Heart right ventricle (tissue), 16 donors: ENCODE results near the gene RAC3. TPM values are rescaled to one million over a fixed set of nuclear protein-coding genes. Genes with fewer than 3 reads are reported as not detected.

Experiments
- ATAC-seq, 8 donors: fragments of 200-7000 bp; cut with Tn5 transposase; one replicate each; pipeline ENCODE4 v1.9.1; 2020; ENCODE audit warnings: mild to moderate bottlenecking in 8 of 8, moderate library complexity in 8 of 8, moderate number of reproducible peaks in 1 of 8
- DNase-seq, 2 donors: peaks; one replicate each; pipeline ENCODE4 v3.0.0-alpha.2; 2020
- H3K27ac ChIP-seq, 10 donors: fragments of 200-600 bp; sonication (generic) in 2 of 10; one replicate each; pipeline versions ENCODE4 v1.5.0 to v1.8.0; 2020 to 2022; ENCODE audit warnings: mild to moderate bottlenecking in 3 of 10
- H3K27me3 ChIP-seq, 7 donors: fragments of 200-600 bp; one replicate each; pipeline ENCODE4 v1.8.0; 2021 to 2022; ENCODE audit warnings: mild to moderate bottlenecking in 2 of 7
- H3K36me3 ChIP-seq, 9 donors: fragments of 200-600 bp; sonication (generic) in 1 of 9; one replicate each; pipeline versions ENCODE4 v1.5.0 to v1.8.0; 2020 to 2022; ENCODE audit warnings: mild to moderate bottlenecking in 2 of 9
- H3K4me1 ChIP-seq, 9 donors: fragments of 200-600 bp; sonication (generic) in 1 of 9; one replicate each; pipeline versions ENCODE4 v1.5.0 to v1.8.0; 2020 to 2022; ENCODE audit warnings: mild to moderate bottlenecking in 4 of 9
- H3K4me3 ChIP-seq, 10 donors: fragments of 200-600 bp; sonication (generic) in 2 of 10; one replicate each; pipeline versions ENCODE4 v1.5.0 to v1.8.0; 2020 to 2022; ENCODE audit warnings: mild to moderate bottlenecking in 7 of 10, moderate library complexity in 2 of 10
- H3K9me3 ChIP-seq, 11 donors: fragments of 200-600 bp in 10 of 11; sonication (generic) in 2 of 11; one replicate each; pipeline versions ENCODE4 v1.5.0 to v1.8.0; 2013 to 2022; ENCODE audit warnings: mild to moderate bottlenecking in 2 of 11, control low read depth in 1 of 11, moderate library complexity in 1 of 11
- WGBS, 2 donors: extraction: QIAGEN DNeasy Blood & Tissue Kit; methylation state at CpG; one replicate each; pipeline ENCODE4 v1.1.7; 2013; ENCODE audit warnings: inconsistent platforms in 1 of 2; 5-methylcytosine and 5-hydroxymethylcytosine counted together
- intact Hi-C, 10 donors: fragments of 100-400 bp; cut with DNase I; formaldehyde crosslinking; loops; one replicate each; pipeline versions ENCODE4 v1.11.1 to v1.14.2; 2022
- polyA plus RNA-seq, 2 donors: library from polyadenylated mRNA; stranded (reverse); fragments of 200-250 nt; gene quantifications; one replicate each; pipeline ENCODE4 v1.2.3, GENCODE V29; 2013
- total RNA-seq, 10 donors: library from RNA; stranded (reverse); fragmentation: NEBNext Ultra II Directional in 3 of 10; extraction: Animal tissue kit (Norgen Biotek cat#: 25700) in 3 of 10; gene quantifications; one replicate each; pipeline versions ENCODE4 v1.2.1 to v1.2.4, GENCODE V29; 2021 to 2023
- TF ChIP-seq, protein P1 (sequence below), 9 donors: fragments of 200-600 bp; sonication (generic) in 2 of 9; IDR thresholded peaks; one replicate each; pipeline versions ENCODE4 v1.5.0 to v1.8.0; 2021 to 2022; ENCODE audit warnings: antibody characterized with exemption in 9 of 9, mild to moderate bottlenecking in 5 of 9, moderate library complexity in 1 of 9
- donor health status: Arrhythmogenic right ventricular cardiomyopathy.
- donor health status: ischemic (EF 13 %, LVEDD 7.1; RV severe dilation, severe dysfunction).
- donor health status: healthy with polysubstance abuse.
- donor health status: DM: no; HTN: yes; CAD: no.
- donor health status: DM: no; HTN: no; CAD: no.
- donor health status: ischemic (EF 25% LVEDD 6.9; RV normal size, moderate dysfunction).
- donor health status: ischemic (EF 25% LVEDD 5.7; RV mildly dilated, moderate dysfunction).
- donor health status: healthy.
- donor health status: DM: yes; HTN: yes; CAD: no.
- donor health status: Ischemic cardiomyopathy.
- donor health status: ischemic (EF 35%, LVEDD 5.7; RV mildly dilated, moderate dysfunction).
- donor health status: nonischemic (EF 11% LVEDD 7.7; RV severe dilation, severe dysfunction).
- donor health status: DM: yes; HTN: yes; CAD: no.
- donor health status: PGD.
- donor health status: ischemic (EF 29% LVEDD 5.4; RV normal size, mild dysfunction).
- donor health status: nonischemic (EF 23%, LVEDD 6.1; RV moderate dilation, normal function).

RAC3 gene
- total and polyA plus RNA-seq, 12 donors, result 0.82 to 3.3 (median 1.1) TPM

DNA sequence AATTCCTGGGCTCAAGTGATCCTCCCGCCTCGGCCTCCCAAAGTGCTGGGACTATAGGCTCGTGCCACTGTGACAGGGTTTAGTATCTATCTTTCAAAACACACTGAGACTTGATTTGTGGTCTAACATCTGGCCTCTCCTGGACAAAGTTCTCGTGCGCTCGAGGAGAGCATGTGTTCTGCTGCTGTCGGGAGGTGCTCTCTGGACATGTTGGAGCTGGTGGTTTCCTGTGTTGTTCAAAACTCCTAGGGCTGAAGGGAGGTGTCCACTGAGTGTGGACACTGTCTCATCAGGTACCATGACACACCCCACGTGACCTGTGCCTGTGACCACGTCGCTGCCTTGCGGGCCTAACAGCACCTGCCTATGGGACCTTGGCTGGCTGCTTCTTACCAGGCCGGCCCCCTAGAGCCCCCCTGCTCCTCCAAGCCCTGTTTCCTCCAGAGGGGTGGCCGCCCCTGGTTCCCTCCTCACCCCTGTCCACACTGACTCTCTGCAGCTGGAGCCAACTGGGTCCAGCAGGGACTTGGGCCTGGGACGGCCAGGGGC is 14.5 kb downstream of the RAC3 start:
- Histone ChIP-seq H3K4me3 (no peak overlapping the region), H3K27me3 (no peaks in the 10 kb centered on the region), H3K4me1 (peaks cover 4 to 18% (median 12%) of the 10 kb centered on the region in 9 donors), H3K9me3 (no peaks in the 10 kb centered on the region), H3K27ac (no peak overlapping the region), H3K36me3 (peaks cover 0 to 36% (median 13%) of the 10 kb centered on the region in 9 donors)
- intact Hi-C loops, result loop anchor here in 1 of 10 donors (10.0 kb wide), 1 partner anchor 59 kb away; no protein-coding TSS in a partner anchor
- DNase-seq (no peak), ATAC-seq (no peak)
- TF ChIP-seq, protein P1, sequence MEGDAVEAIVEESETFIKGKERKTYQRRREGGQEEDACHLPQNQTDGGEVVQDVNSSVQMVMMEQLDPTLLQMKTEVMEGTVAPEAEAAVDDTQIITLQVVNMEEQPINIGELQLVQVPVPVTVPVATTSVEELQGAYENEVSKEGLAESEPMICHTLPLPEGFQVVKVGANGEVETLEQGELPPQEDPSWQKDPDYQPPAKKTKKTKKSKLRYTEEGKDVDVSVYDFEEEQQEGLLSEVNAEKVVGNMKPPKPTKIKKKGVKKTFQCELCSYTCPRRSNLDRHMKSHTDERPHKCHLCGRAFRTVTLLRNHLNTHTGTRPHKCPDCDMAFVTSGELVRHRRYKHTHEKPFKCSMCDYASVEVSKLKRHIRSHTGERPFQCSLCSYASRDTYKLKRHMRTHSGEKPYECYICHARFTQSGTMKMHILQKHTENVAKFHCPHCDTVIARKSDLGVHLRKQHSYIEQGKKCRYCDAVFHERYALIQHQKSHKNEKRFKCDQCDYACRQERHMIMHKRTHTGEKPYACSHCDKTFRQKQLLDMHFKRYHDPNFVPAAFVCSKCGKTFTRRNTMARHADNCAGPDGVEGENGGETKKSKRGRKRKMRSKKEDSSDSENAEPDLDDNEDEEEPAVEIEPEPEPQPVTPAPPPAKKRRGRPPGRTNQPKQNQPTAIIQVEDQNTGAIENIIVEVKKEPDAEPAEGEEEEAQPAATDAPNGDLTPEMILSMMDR (IDR thresholded peaks at IDR 0.05), result no peak
- 83% methylated on average over 14 of the region's 14 CpGs for WGBS, 2 donors

DNA sequence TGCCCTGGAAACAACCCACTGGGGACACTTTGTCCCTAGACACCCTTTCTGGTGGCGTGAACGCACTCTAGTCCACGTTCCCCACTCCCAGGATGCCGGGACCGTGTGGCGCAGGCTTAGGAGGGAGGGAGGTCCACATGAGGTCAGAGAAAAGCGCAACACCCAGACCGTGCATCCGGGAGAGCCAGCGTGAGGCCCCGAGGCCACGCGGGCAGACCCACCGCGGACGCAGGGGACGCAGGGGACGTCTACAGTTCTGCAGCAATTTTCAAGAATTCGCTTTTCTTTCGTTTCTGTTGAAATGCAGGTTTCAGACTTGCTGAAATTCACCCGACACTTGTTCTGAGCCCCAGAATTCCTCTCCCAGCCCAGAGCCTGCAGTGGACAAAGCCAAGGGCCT is 15.4 kb downstream of the RAC3 start:
- Histone ChIP-seq H3K27me3 (no peaks in the 10 kb centered on the region), H3K4me1 (peaks cover 4 to 20% (median 13%) of the 10 kb centered on the region in 9 donors), H3K9me3 (no peaks in the 10 kb centered on the region), H3K27ac (no peak overlapping the region), H3K36me3 (peaks cover 0 to 36% (median 13%) of the 10 kb centered on the region in 9 donors), H3K4me3 (no peak overlapping the region)
- ATAC-seq (no peak), DNase-seq (peak in 1 of 2 donors; percentile 7)
- intact Hi-C loops, result loop anchor here in 1 of 10 donors (10.0 kb wide), 1 partner anchor 58 kb away; no protein-coding TSS in a partner anchor
- TF ChIP-seq, protein P1 (IDR thresholded peaks at IDR 0.05), result no peak
- 92 to 93% methylated on average over 21 of the region's 21 CpGs for WGBS, 2 donors

DNA sequence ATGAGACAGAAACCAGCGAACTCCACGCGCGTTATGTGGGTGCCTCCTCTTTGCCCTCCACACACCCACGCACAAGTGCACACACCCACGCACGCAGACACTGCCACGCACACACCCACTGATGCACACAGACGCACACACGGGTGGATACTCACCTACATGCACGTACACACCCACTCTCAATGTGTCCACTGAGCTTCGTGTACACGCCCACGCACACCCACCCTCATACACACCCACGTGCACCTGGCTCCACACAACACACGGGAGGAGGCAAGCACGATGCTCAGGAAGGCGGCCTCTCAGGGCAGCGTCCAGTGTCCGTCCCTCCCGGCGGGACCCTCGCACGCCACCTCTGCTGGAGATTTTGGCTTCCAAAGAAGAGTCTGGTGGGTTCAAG is 15.9 kb downstream of the RAC3 start:
- peaks cover 5 to 23% (median 15%) of the 10 kb centered on the region in 9 donors for H3K4me1 ChIP-seq
- no peak overlapping the region for H3K4me3 ChIP-seq
- 89 to 95% methylated on average over 24 of the region's 24 CpGs for WGBS, 2 donors
- no peaks in the 10 kb centered on the region for H3K27me3 ChIP-seq
- H3K27ac ChIP-seq, result no peak overlapping the region
- intact Hi-C loops, result loop anchor here in 1 of 10 donors (10.0 kb wide), 1 partner anchor 57 kb away; no protein-coding TSS in a partner anchor
- ATAC-seq, result no peak
- peak in 1 of 2 donors; percentile 6 for DNase-seq
- peaks cover 0 to 36% (median 13%) of the 10 kb centered on the region in 9 donors for H3K36me3 ChIP-seq
- no peaks in the 10 kb centered on the region for H3K9me3 ChIP-seq
- TF ChIP-seq, protein P1 (IDR thresholded peaks at IDR 0.05), result no peak

DNA sequence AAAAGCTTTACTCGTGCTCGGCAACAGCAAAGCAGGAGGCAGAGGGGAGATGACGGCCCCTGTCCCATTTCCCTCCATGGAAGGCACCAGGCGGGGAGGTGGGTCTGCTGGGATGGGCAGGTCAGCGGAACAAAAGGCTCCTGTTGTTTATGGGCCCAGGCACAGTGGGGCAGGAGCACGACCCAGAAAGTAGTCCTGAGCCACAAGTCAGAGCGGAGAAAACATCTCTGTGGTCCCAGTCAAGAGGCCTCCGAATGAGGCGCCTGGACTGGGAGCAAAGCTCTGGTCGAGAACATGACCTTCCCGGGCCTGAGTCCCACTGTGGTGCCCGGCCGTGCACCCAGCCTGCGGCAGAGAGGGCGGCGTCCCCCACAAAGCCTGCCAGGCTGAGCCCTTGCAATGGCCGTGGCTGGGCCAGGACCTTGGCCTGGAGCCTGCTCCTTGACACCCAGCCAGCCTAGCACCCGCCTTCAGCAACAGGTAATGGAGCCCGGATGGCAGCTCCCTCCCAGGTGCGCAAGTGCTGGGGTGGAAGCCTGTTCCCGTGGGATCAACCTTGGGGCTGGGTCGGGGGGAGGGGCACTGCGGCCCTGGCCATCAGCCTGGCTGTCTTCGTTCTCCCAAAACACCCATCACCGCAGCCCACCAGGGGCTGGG is 16.6 kb downstream of the RAC3 start:
- H3K27me3 ChIP-seq, result no peaks in the 10 kb centered on the region
- H3K9me3 ChIP-seq, result no peaks in the 10 kb centered on the region
- H3K4me1 ChIP-seq, result peaks cover 10 to 29% (median 22%) of the 10 kb centered on the region in 9 donors
- WGBS, 2 donors, result 92 to 93% methylated on average over 25 of the region's 25 CpGs
- H3K36me3 ChIP-seq, result peaks cover 0 to 36% (median 13%) of the 10 kb centered on the region in 9 donors
- intact Hi-C loops, result loop anchor here in 1 of 10 donors (10.0 kb wide), 1 partner anchor 57 kb away; no protein-coding TSS in a partner anchor
- ATAC-seq, result no peak
- no peak overlapping the region for H3K4me3 ChIP-seq
- TF ChIP-seq, protein P1 (IDR thresholded peaks at IDR 0.05), result no peak
- no peak for DNase-seq
- no peak overlapping the region for H3K27ac ChIP-seq
